K562 (cell line): ENCODE data around the gene PREP.

ENCODE experiments used
- EZH2 ChIP-seq: IDR thresholded peaks from 2 replicates; pipeline ENCODE4 v1.6.1; 2012; ENCODE audit warnings: low read depth, mild to moderate bottlenecking, inconsistent platforms, low read length, borderline replicate concordance
- FOXK1 ChIP-seq: sonication (generic); formaldehyde crosslinking; IDR thresholded peaks from 2 replicates; pipeline ENCODE4 v1.8.0; 2022; ENCODE audit warnings: missing genetic modification reagents, mild to moderate bottlenecking, borderline replicate concordance
- HNRNPK ChIP-seq: fragments of 200-400 bp; formaldehyde crosslinking; IDR thresholded peaks from one replicate; pipeline ENCODE4 v1.6.1; 2018; ENCODE audit warnings: mild to moderate bottlenecking, low read depth, low read length; ENCODE audit not compliant: poor library complexity, severe bottlenecking
- KDM5B ChIP-seq: fragments of 200-600 bp; sonication (generic); IDR thresholded peaks from 2 replicates; pipeline ENCODE4 v1.6.1; 2012; ENCODE audit warnings: low read depth, mild to moderate bottlenecking, moderate library complexity, low read length, control low read depth, inconsistent platforms; ENCODE audit not compliant: insufficient replicate concordance
- MAZ ChIP-seq, 2 experiments: fragments of 450-650 bp in 1 of 2; sonication (generic) in 1 of 2; formaldehyde crosslinking; IDR thresholded peaks in 1 of 2; conservative IDR thresholded peaks in 1 of 2; 2 replicates each; pipeline versions ENCODE4 v1.4.0 to v1.5.0; 2020; ENCODE audit warnings: mild to moderate bottlenecking in 1 of 2, missing genetic modification reagents in 1 of 2
- MED1 ChIP-seq: sonication (generic); formaldehyde crosslinking; IDR thresholded peaks from 2 replicates; pipeline ENCODE4 v1.8.1; 2023; ENCODE audit warnings: missing genetic modification reagents, borderline replicate concordance
- MTA3 ChIP-seq: fragments of 450-650 bp; formaldehyde crosslinking; IDR thresholded peaks from 2 replicates; pipeline ENCODE4 v1.6.1; 2017; ENCODE audit warnings: mild to moderate bottlenecking, borderline replicate concordance
- PYGO2 ChIP-seq: fragments of 450-650 bp; IDR thresholded peaks from 2 replicates; pipeline ENCODE4 v1.6.1; 2016; ENCODE audit warnings: mild to moderate bottlenecking, missing genetic modification characterization, moderate library complexity, missing compliant biosample characterization
- SETDB1 ChIP-seq: IDR thresholded peaks from one replicate; pipeline ENCODE4 v1.6.1; 2012; ENCODE audit warnings: low read length, control low read depth, inconsistent platforms
- TARDBP ChIP-seq: fragments of 450-650 bp; IDR thresholded peaks from 2 replicates; pipeline ENCODE4 v1.6.1; 2016
- ZNF174 ChIP-seq: fragments of 250-450 bp; sonication (Bioruptor Pico); IDR thresholded peaks from 2 replicates; pipeline ENCODE4 v1.4.0; 2020; ENCODE audit warnings: mild to moderate bottlenecking
- ZNF224 ChIP-seq: sonication (generic); formaldehyde crosslinking; IDR thresholded peaks from 2 replicates; pipeline ENCODE4 v1.8.0; 2022; ENCODE audit warnings: mild to moderate bottlenecking, missing genetic modification reagents
- ZNF561 ChIP-seq: fragments of 450-650 bp; formaldehyde crosslinking; conservative IDR thresholded peaks from 2 replicates; pipeline ENCODE4 v1.4.0; 2020; ENCODE audit warnings: mild to moderate bottlenecking, moderate library complexity
- ZNF57 ChIP-seq: fragments of 450-650 bp; formaldehyde crosslinking; IDR thresholded peaks from 2 replicates; pipeline ENCODE4 v1.4.0; 2020; ENCODE audit warnings: mild to moderate bottlenecking, moderate library complexity

- TF ChIP-seq MAZ (CRISPR knock-in tag; conservative IDR thresholded peaks at IDR 0.05 in 1 of 2, IDR thresholded peaks at IDR 0.05 in 1 of 2) (no peak), MED1 (CRISPR knock-in tag) (no peak), MTA3 (no peak), EZH2 (no peak), PYGO2 (no peak), SETDB1 (no peak), FOXK1 (CRISPR knock-in tag) (no peak), ZNF174 (CRISPR knock-in tag) (no peak), ZNF224 (CRISPR knock-in tag) (no peak), TARDBP (no peak), ZNF561 (CRISPR knock-in tag) (no peak), KDM5B (no peak), HNRNPK (no peak), ZNF57 (CRISPR knock-in tag) (no peak)
Measured at GRCh38 chr6:105373481-105373880, 29.4 kb downstream of the PREP start.
